Measurements from ENCODE around the gene CRMP1.

Gene CRMP1

GRCh38 chr4:5890063-5890727 is 2.7 kb downstream of the CRMP1 start:
- Mint-ChIP-seq H3K36me3 (ENCODE audit: insufficient read depth) (peaks cover 3% of the 10 kb centered on the region), H3K9me3 (no peaks in the 10 kb centered on the region), H3K4me3 (no peak overlapping the region), H3K27ac (no peak overlapping the region), H3K27me3 (peaks cover 72 to 82% of the 10 kb centered on the region in 2 donors), H3K4me1 (ENCODE audit: low read depth in 2 of 2) (peaks cover 1 to 4% of the 10 kb centered on the region in 2 donors)
- DNase-seq (no peak), ATAC-seq (replicated peaks) (no peak)

DNA sequence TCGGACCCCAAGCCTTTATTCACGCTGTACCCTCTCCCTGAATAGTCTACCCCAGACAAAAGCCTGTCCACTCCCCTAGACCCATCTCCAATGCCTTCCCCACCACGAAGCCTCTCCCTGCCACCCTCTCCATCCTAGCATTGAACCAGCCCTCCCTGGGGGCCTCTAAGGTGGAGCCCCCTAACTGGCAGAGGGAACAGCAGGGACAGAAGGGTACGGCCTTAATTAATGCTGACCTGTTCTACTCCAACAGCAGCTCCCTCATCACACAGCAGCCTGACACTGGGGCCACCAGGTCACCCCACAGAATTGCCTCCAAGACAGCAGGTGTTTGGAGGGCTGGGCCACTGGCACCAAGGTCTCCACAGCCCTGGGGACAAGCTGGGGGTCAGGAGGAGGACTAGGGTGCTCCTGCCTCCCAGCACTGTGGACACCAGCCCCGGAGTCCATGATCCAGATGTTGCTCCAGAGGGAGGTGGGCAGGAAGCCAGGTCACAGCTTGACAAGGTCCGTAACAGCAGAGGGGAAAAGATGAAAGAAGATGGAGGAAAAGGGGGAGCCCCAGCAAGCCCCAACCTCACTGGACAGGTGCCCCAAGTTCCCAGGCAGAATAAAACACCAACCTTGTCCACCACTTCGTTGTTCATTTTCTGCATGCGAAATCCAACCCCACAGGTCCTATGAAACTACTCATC is 3.7 kb downstream of the CRMP1 start:
- DNase-seq (no peak), ATAC-seq (replicated peaks) (no peak)
- peaks cover 72 to 82% of the 10 kb centered on the region in 2 donors for H3K27me3 Mint-ChIP-seq
- H3K36me3 Mint-ChIP-seq (ENCODE audit: insufficient read depth), result peaks cover 3% of the 10 kb centered on the region
- H3K4me3 Mint-ChIP-seq, result peak overlapping the region; percentile 64 to 65
- H3K4me1 Mint-ChIP-seq (ENCODE audit: low read depth in 2 of 2), result peaks cover 1 to 4% of the 10 kb centered on the region in 2 donors
- H3K9me3 Mint-ChIP-seq, result no peaks in the 10 kb centered on the region
- no peak overlapping the region for H3K27ac Mint-ChIP-seq

DNA sequence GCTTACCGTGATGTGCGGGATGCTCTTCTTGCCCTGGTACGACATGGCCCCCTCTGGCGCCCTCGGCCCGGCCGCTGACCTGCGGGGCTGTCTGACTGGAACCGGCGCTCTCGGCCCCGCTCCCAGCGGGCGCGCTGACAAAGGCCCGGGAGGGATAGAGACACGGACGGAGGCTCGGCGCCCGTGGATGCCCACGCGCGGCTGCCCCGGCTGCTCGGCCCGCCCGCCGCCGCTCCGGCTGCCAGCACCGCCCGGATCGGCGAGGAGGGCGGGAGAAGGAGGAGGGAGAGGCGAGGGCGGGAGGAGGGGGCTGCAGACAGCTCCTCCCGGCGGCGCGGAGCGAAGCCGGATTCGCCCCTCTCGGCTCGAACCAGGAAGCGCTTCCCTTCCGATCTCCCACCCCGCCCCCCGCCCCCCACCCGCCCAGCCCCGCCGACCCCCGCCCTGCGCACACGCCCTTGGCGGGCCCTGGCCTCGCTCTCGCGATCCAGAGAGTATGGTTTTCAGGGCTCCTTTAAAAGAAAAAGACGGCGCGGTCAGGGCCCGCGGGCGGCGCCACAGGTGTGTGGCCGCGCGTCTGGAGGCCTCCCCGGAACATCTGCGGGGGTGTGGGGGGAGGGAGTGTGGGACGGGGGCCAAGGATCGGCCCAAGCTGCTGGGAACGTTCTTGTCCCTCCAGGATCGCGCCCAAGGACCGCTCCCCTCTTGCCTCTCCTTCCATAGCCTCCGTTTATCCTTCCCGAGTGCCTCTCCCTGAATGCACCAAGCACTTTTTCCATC is 4.5 kb downstream of the CRMP1 start:
- Mint-ChIP-seq H3K36me3 (ENCODE audit: insufficient read depth) (peaks cover 3% of the 10 kb centered on the region), H3K4me3 (peak overlapping the region; percentile 64 to 65), H3K4me1 (ENCODE audit: low read depth in 2 of 2) (peaks cover 1 to 4% of the 10 kb centered on the region in 2 donors), H3K27ac (no peak overlapping the region), H3K27me3 (peaks cover 67 to 79% of the 10 kb centered on the region in 2 donors), H3K9me3 (no peaks in the 10 kb centered on the region)
- DNase-seq (no peak), ATAC-seq (replicated peaks) (no peak)

DNA sequence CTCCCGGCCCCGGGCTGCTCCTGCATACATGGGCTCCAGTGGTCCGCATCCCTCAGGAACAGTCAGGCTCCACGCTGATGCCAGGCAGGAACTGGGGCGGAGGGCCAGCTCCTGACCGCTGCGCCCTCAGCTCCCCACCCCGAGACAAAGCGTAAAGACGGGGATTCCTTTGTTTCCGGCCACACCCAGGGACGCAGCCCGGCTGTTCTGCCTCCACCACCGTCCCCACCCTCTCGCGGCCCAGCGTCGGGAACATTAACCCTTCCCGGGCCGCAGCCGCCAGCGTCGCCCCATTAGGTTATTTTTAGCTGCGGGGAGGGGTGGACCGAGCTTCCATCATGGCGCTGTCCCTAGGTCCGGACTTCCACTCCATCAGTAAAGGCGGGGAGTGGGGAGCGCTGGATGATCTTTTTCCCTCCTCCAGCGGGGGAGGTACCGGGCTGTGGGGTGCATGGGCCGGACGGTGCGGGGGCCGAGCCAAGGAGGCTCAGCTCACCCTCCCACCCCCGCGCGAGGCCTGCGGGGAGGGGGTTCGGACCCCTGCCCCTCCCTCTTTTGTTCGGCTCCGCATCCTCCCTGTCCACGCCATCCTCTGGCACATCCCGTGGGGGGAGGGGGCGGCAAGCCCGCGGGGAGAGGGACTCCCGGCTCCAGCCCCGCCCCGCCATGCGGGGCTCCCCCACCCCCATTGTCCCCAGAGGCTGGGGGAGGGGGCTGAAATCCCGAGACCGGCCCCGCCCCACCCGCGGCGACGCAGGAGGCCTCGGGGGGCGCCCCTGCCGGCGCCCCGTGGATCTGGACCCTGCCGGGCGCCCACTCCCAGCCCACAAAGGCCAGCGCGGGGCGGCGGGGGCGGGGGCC is 5.3 kb downstream of the CRMP1 start:
- Mint-ChIP-seq H3K4me1 (ENCODE audit: low read depth in 2 of 2) (peaks cover 0 to 4% of the 10 kb centered on the region in 2 donors), H3K9me3 (no peaks in the 10 kb centered on the region), H3K27ac (no peak overlapping the region), H3K27me3 (peaks cover 71 to 82% of the 10 kb centered on the region in 2 donors), H3K4me3 (peak overlapping the region in 1 of 2 donors; percentile 22), H3K36me3 (ENCODE audit: insufficient read depth) (peaks cover 3% of the 10 kb centered on the region)
- DNase-seq (no peak), ATAC-seq (replicated peaks) (no peak)

- H3K27ac Mint-ChIP-seq, result no peak overlapping the region
- DNase-seq, result no peak
- H3K27me3 Mint-ChIP-seq, result peaks cover 74 to 82% of the 10 kb centered on the region in 2 donors
- peaks cover 0 to 4% of the 10 kb centered on the region in 2 donors for H3K4me1 Mint-ChIP-seq (ENCODE audit: low read depth in 2 of 2)
- peaks cover 3% of the 10 kb centered on the region for H3K36me3 Mint-ChIP-seq (ENCODE audit: insufficient read depth)
- peak overlapping the region in 1 of 2 donors; percentile 22 for H3K4me3 Mint-ChIP-seq
- H3K9me3 Mint-ChIP-seq, result no peaks in the 10 kb centered on the region
- ATAC-seq (replicated peaks), result no peak
Observed at GRCh38 chr4:5887011-5887360, 5.9 kb downstream of the CRMP1 start.

DNA sequence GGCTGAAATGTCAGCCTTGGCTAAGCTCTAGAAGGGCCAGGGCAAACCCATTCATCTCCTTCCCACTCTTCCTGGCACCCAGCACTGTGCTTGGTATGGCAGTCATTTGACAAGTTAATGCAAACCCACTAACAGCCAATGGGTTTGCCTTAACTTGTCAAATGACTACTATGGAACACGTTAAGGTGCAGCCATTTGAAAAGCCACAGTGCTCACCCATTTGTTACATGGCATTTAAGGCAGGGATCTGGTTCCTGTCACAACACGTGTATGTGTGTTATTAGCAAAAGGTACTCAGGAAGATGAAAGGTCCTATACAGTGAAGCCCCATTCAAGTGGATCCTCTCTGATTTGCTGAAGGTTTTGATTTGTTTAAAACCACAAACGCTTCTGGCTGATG is 7.2 kb downstream of the CRMP1 start:
- H3K27me3 Mint-ChIP-seq, result peaks cover 74 to 78% of the 10 kb centered on the region in 2 donors
- H3K4me1 Mint-ChIP-seq (ENCODE audit: low read depth in 2 of 2), result no peaks in the 10 kb centered on the region
- DNase-seq (no peak), ATAC-seq (replicated peaks) (no peak)
- no peak overlapping the region for H3K27ac Mint-ChIP-seq
- peaks cover 3% of the 10 kb centered on the region for H3K36me3 Mint-ChIP-seq (ENCODE audit: insufficient read depth)
- no peaks in the 10 kb centered on the region for H3K9me3 Mint-ChIP-seq
- H3K4me3 Mint-ChIP-seq, result no peak overlapping the region

- no peaks in the 10 kb centered on the region for H3K4me1 Mint-ChIP-seq (ENCODE audit: low read depth in 2 of 2)
- no peaks in the 10 kb centered on the region for H3K9me3 Mint-ChIP-seq
- ATAC-seq (replicated peaks) (no peak), DNase-seq (no peak)
- H3K27ac Mint-ChIP-seq, result no peak overlapping the region
- no peaks in the 10 kb centered on the region for H3K36me3 Mint-ChIP-seq (ENCODE audit: insufficient read depth)
- H3K4me3 Mint-ChIP-seq, result no peak overlapping the region
- peaks cover 71 to 75% of the 10 kb centered on the region in 2 donors for H3K27me3 Mint-ChIP-seq
Observed at GRCh38 chr4:5884796-5885195, 8.1 kb downstream of the CRMP1 start.

DNA sequence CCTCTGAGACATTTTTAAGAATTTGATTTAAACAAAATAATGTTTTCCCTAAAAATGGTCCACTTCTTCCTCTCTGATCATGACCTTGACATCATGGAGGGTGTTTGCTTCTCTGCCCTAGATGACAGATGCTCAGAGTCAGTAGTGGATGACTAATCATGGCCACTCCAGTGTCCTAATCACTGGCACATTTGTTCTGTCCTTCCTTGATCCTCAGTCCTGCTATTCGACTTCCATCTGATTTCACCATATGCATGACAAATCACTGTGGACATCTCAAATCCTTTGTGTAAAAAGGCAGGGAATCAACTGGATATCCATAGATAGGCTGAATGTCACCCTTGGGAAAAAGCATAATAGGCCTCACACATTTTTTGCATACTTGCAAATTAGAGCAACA is 9.0 kb downstream of the CRMP1 start:
- no peaks in the 10 kb centered on the region for H3K4me1 Mint-ChIP-seq (ENCODE audit: low read depth in 2 of 2)
- H3K4me3 Mint-ChIP-seq, result no peak overlapping the region
- no peak for ATAC-seq (replicated peaks)
- H3K9me3 Mint-ChIP-seq, result no peaks in the 10 kb centered on the region
- H3K27me3 Mint-ChIP-seq, result peaks cover 71 to 75% of the 10 kb centered on the region in 2 donors
- H3K27ac Mint-ChIP-seq, result no peak overlapping the region
- no peaks in the 10 kb centered on the region for H3K36me3 Mint-ChIP-seq (ENCODE audit: insufficient read depth)
- no peak for DNase-seq

GRCh38 chr4:5882947-5883346 is 9.9 kb downstream of the CRMP1 start:
- H3K9me3 Mint-ChIP-seq, result no peaks in the 10 kb centered on the region
- H3K36me3 Mint-ChIP-seq (ENCODE audit: insufficient read depth), result no peaks in the 10 kb centered on the region
- no peak overlapping the region for H3K27ac Mint-ChIP-seq
- H3K4me3 Mint-ChIP-seq, result no peak overlapping the region
- DNase-seq (no peak), ATAC-seq (replicated peaks) (no peak)
- no peaks in the 10 kb centered on the region for H3K4me1 Mint-ChIP-seq (ENCODE audit: low read depth in 2 of 2)
- H3K27me3 Mint-ChIP-seq, result peaks cover 72 to 75% of the 10 kb centered on the region in 2 donors

GRCh38 chr4:5881340-5881739 is 11.5 kb downstream of the CRMP1 start:
- DNase-seq, result no peak
- no peak overlapping the region for H3K27ac Mint-ChIP-seq
- no peaks in the 10 kb centered on the region for H3K36me3 Mint-ChIP-seq (ENCODE audit: insufficient read depth)
- no peak overlapping the region for H3K4me3 Mint-ChIP-seq
- no peaks in the 10 kb centered on the region for H3K9me3 Mint-ChIP-seq
- peaks cover 68 to 70% of the 10 kb centered on the region in 2 donors for H3K27me3 Mint-ChIP-seq
- no peak for ATAC-seq (replicated peaks)
- H3K4me1 Mint-ChIP-seq (ENCODE audit: low read depth in 2 of 2), result no peaks in the 10 kb centered on the region

DNA sequence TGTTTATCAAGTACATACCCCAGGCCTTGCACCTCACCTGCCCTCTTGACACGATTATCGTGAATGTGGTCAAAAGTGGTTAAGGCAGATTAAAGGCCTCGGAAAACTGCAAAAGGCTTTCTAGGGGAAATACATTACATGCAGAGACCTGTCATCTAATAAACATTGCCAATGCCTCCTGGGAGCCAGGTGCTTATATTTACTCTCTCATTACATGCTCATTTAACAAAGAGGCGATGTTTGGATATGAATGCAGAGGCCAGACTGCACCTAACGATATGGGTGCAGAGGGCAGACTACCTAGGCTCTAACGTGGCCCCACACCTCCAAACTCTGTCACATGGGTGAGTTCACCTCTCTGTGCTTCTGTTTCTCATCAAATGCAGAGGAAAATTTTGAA is 14.5 kb downstream of the CRMP1 start:
- H3K4me3 Mint-ChIP-seq, result no peak overlapping the region
- ATAC-seq (replicated peaks), result no peak
- no peaks in the 10 kb centered on the region for H3K4me1 Mint-ChIP-seq (ENCODE audit: low read depth in 2 of 2)
- no peak overlapping the region for H3K27ac Mint-ChIP-seq
- DNase-seq, result no peak
- no peaks in the 10 kb centered on the region for H3K9me3 Mint-ChIP-seq
- H3K27me3 Mint-ChIP-seq, result peaks cover 45 to 57% of the 10 kb centered on the region in 2 donors
- no peaks in the 10 kb centered on the region for H3K36me3 Mint-ChIP-seq (ENCODE audit: insufficient read depth)

DNA sequence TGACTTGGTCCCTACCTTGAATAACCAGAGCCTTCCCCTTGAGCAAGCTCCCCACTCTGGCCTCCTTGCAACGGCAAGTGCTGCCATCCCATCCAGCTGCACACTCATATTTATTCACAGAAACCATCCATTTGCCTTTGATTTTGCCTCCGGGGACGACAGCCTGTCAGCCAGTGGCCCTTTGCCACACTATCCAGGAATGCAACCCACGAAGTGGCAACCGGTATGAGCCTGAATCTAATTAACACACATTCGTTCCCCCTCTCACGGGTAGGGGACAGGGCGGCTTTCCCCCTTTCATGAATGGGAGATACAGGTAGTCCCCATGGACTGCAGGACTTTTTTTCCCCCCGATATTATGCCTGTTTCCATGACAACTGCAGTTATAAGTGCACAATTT is 15.5 kb downstream of the CRMP1 start:
- no peak for DNase-seq
- no peaks in the 10 kb centered on the region for H3K4me1 Mint-ChIP-seq (ENCODE audit: low read depth in 2 of 2)
- H3K4me3 Mint-ChIP-seq, result no peak overlapping the region
- no peak for ATAC-seq (replicated peaks)
- no peaks in the 10 kb centered on the region for H3K36me3 Mint-ChIP-seq (ENCODE audit: insufficient read depth)
- H3K27ac Mint-ChIP-seq, result no peak overlapping the region
- H3K9me3 Mint-ChIP-seq, result no peaks in the 10 kb centered on the region
- H3K27me3 Mint-ChIP-seq, result peaks cover 43 to 49% of the 10 kb centered on the region in 2 donors

DNA sequence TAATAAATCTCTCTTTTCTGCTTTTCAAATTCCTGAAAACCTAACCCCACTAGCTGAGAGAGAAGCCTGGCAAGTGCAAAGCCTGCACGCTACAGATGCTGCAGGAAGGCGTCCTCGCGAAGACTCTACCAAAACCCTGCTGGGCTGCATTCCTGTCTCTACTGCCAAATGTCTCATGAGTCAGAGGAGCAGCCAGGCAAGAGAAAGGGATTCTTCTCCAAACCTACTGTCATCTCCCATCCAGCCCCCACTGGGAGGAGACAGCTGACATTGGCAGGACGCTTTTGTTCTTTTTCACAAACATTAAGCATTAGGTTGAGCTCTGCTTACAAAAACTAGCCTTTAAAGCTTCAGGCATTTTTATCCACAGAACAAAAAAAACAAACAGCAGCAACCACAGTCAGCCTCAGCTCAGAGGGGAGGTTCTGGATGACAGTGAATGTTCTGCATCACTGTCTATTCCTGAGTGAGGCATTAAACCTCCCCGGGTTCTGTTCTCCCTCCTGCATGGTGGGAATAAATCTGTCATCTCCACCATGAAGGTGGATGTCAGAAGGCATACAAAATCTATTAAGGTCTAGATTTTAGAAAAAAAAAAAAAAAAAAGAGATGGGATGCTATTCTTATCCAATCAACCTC is 18.0 kb downstream of the CRMP1 start:
- ATAC-seq (replicated peaks), result no peak
- no peaks in the 10 kb centered on the region for H3K36me3 Mint-ChIP-seq (ENCODE audit: insufficient read depth)
- no peak for DNase-seq
- H3K27ac Mint-ChIP-seq, result no peak overlapping the region
- H3K4me1 Mint-ChIP-seq (ENCODE audit: low read depth in 2 of 2), result no peaks in the 10 kb centered on the region
- H3K9me3 Mint-ChIP-seq, result no peaks in the 10 kb centered on the region
- peaks cover 33 to 46% of the 10 kb centered on the region in 2 donors for H3K27me3 Mint-ChIP-seq
- H3K4me3 Mint-ChIP-seq, result no peak overlapping the region

Measured in effector memory CD8-positive, alpha-beta T cell (primary cell).